H1 (cell line): ENCODE results near the gene ZCCHC17. TPM values are rescaled to one million over a fixed set of nuclear protein-coding genes. Genes with fewer than 3 reads are reported as not detected.

Experiments
- CTCF ChIA-PET: fragments of 300-600 bp; sonication (Branson Sonifier 250); formaldehyde crosslinking; loops from one replicate; lab custom pipeline; 2021; ENCODE audit not compliant: partially characterized antibody; lab: Charles Lee
- POLR2A ChIA-PET: fragments of 300-600 bp; sonication (Branson Sonifier 250); formaldehyde crosslinking; loops from one replicate; lab custom pipeline; 2021; ENCODE audit warnings: inconsistent platforms; ENCODE audit not compliant: partially characterized antibody; lab: Charles Lee
- DNase-seq, 2 experiments: peaks; one replicate each; pipeline versions ENCODE4 v3.0.0 to v3.0.0-alpha.2; 2010 to 2022; ENCODE audit warnings: low spot score in 2 of 2, low read depth in 1 of 2, mixed read lengths in 1 of 2
- FAIRE-seq: peaks from 2 replicates; lab custom pipeline; 2011; peaks lifted over from hg19 to GRCh38; lab: Jason Lieb, UNC
- H2AFZ ChIP-seq: 2 replicates; pipeline ENCODE4 v1.8.1; 2012; ENCODE audit warnings: low read length, inconsistent platforms
- H2AK5ac ChIP-seq: 2 replicates; pipeline ENCODE4 v1.6.1; 2013; ENCODE audit warnings: low read depth, low read length
- H2BK120ac ChIP-seq: replicated peaks from 2 replicates; pipeline ENCODE3; 2013; ENCODE audit warnings: low read depth, low read length, inconsistent platforms
- H2BK12ac ChIP-seq: 2 replicates; pipeline ENCODE4 v1.6.1; 2013; ENCODE audit warnings: low read depth, low read length
- H2BK15ac ChIP-seq: 2 replicates; pipeline ENCODE4 v1.6.1; 2013; ENCODE audit warnings: low read length
- H2BK20ac ChIP-seq: 2 replicates; pipeline ENCODE4 v1.6.1; 2013; ENCODE audit warnings: low read length
- H2BK5ac ChIP-seq: 2 replicates; pipeline ENCODE4 v1.6.1; 2013; ENCODE audit warnings: low read depth, low read length
- H3K14ac ChIP-seq: 2 replicates; pipeline ENCODE4 v1.6.1; 2013; ENCODE audit warnings: inconsistent platforms; ENCODE audit not compliant: insufficient read length
- H3K18ac ChIP-seq: 2 replicates; pipeline ENCODE4 v1.6.1; 2013; ENCODE audit warnings: low read length; ENCODE audit errors: extremely low read depth
- H3K23ac ChIP-seq: 2 replicates; pipeline ENCODE4 v1.6.1; 2013; ENCODE audit warnings: inconsistent platforms; ENCODE audit not compliant: insufficient read length
- H3K23me2 ChIP-seq: 2 replicates; pipeline ENCODE4 v1.6.1; 2013; ENCODE audit warnings: low read depth, low read length
- H3K27ac ChIP-seq: 2 replicates; pipeline ENCODE4 v1.6.1; 2011; ENCODE audit warnings: low read depth, low read length, inconsistent platforms
- H3K27me3 ChIP-seq, 4 experiments: replicated peaks in 1 of 4; 1 replicate in 1 of 4; 2 replicates in 3 of 4; pipeline versions ENCODE4 v1.6.1 to v1.8.1; 2011 to 2013; ENCODE audit warnings: low read length in 3 of 4, mild to moderate bottlenecking in 3 of 4, inconsistent platforms in 2 of 4, mixed read lengths in 2 of 4, moderate library complexity in 1 of 4; ENCODE audit not compliant: control insufficient read depth in 3 of 4, insufficient read depth in 3 of 4; ENCODE audit errors: extremely low read depth in 1 of 4
- H3K36me3 ChIP-seq, 4 experiments: 2 replicates each; pipeline versions ENCODE4 v1.6.1 to v1.8.1; 2011 to 2013; ENCODE audit warnings: mild to moderate bottlenecking in 4 of 4, low read length in 3 of 4, moderate library complexity in 2 of 4, control low read depth in 1 of 4, inconsistent platforms in 1 of 4; ENCODE audit not compliant: insufficient read depth in 4 of 4, control insufficient read depth in 2 of 4
- H3K4ac ChIP-seq: replicated peaks from 2 replicates; pipeline ENCODE3; 2013; ENCODE audit warnings: low read length, low read depth, mixed read lengths, inconsistent platforms; ENCODE audit not compliant: insufficient read length
- H3K4me1 ChIP-seq, 4 experiments: replicated peaks in 1 of 4; 1 replicate in 1 of 4; 2 replicates in 3 of 4; pipeline versions ENCODE4 v1.6.1 to v1.8.1; 2011 to 2013; ENCODE audit warnings: low read length in 3 of 4, inconsistent platforms in 2 of 4, mixed read lengths in 1 of 4; ENCODE audit not compliant: insufficient read depth in 4 of 4, control insufficient read depth in 3 of 4
- H3K4me2 ChIP-seq, 2 experiments: 2 replicates each; pipeline versions ENCODE4 v1.6.1 to v1.8.1; 2011 to 2013; ENCODE audit warnings: low read depth in 2 of 2, low read length in 2 of 2, control low read depth in 1 of 2, inconsistent platforms in 1 of 2, mild to moderate bottlenecking in 1 of 2; ENCODE audit not compliant: insufficient read depth in 1 of 2
- H3K4me3 ChIP-seq, 4 experiments: fragments of 200-600, 300-600 bp in 1 of 4; sonication (generic), shearing (Covaris generic), sonication (Bioruptor Twin) in 1 of 4; 2 replicates each; pipeline versions ENCODE4 v1.5.1 to v1.8.1; 2011 to 2016; ENCODE audit warnings: low read length in 4 of 4, low read depth in 3 of 4, control low read depth in 2 of 4, inconsistent platforms in 2 of 4, mild to moderate bottlenecking in 2 of 4, mixed read lengths in 1 of 4, moderate library complexity in 1 of 4; ENCODE audit not compliant: insufficient read depth in 2 of 4; ENCODE audit errors: extremely low read depth in 1 of 4
- H3K56ac ChIP-seq: replicated peaks from 2 replicates; pipeline ENCODE3; 2013; ENCODE audit warnings: low read depth, mild to moderate bottlenecking, mixed read lengths, low read length, inconsistent platforms; ENCODE audit not compliant: insufficient read length
- H3K79me1 ChIP-seq: 2 replicates; pipeline ENCODE4 v1.6.1; 2013; ENCODE audit warnings: low read depth, low read length, control low read depth
- H3K79me2 ChIP-seq, 2 experiments: 2 replicates each; pipeline versions ENCODE4 v1.6.1 to v1.8.1; 2012 to 2013; ENCODE audit warnings: low read length in 2 of 2, mild to moderate bottlenecking in 2 of 2, inconsistent platforms in 1 of 2; ENCODE audit not compliant: insufficient read depth in 2 of 2, control insufficient read depth in 1 of 2
- H3K9ac ChIP-seq, 4 experiments: replicated peaks in 1 of 4; 1 replicate in 1 of 4; 2 replicates in 3 of 4; pipeline versions ENCODE4 v1.6.1 to v1.8.1; 2011 to 2013; ENCODE audit warnings: low read depth in 3 of 4, low read length in 3 of 4, control low read depth in 2 of 4, mild to moderate bottlenecking in 2 of 4, moderate library complexity in 2 of 4, inconsistent platforms in 1 of 4; ENCODE audit errors: extremely low read depth in 1 of 4
- H3K9me3 ChIP-seq, 2 experiments: 2 replicates each; pipeline versions ENCODE4 v1.6.1 to v1.8.1; 2012 to 2013; ENCODE audit warnings: mild to moderate bottlenecking in 2 of 2, moderate library complexity in 2 of 2, control low read depth in 1 of 2, inconsistent platforms in 1 of 2, low read depth in 1 of 2, low read length in 1 of 2, mixed read lengths in 1 of 2; ENCODE audit not compliant: insufficient read depth in 2 of 2
- H4K20me1 ChIP-seq, 2 experiments: replicated peaks in 1 of 2; 2 replicates each; pipeline versions ENCODE3 to v1.8.1; 2011 to 2013; ENCODE audit warnings: inconsistent platforms in 2 of 2, low read length in 2 of 2, mild to moderate bottlenecking in 1 of 2; ENCODE audit not compliant: insufficient read depth in 2 of 2, control insufficient read depth in 1 of 2
- H4K5ac ChIP-seq: 2 replicates; pipeline ENCODE4 v1.6.1; 2013; ENCODE audit warnings: low read length, low read depth, mixed read lengths, inconsistent platforms; ENCODE audit not compliant: insufficient read length
- H4K8ac ChIP-seq: 2 replicates; pipeline ENCODE4 v1.8.0; 2013; ENCODE audit warnings: mild to moderate bottlenecking, moderate library complexity, low read length, inconsistent platforms; ENCODE audit not compliant: insufficient read depth; ENCODE audit errors: extremely low read depth
- H4K91ac ChIP-seq: replicated peaks from 2 replicates; pipeline ENCODE3; 2013; ENCODE audit warnings: low read length, mixed read lengths, inconsistent platforms; ENCODE audit not compliant: insufficient read length
- ATF2 ChIP-seq: IDR thresholded peaks from 2 replicates; pipeline ENCODE4 v1.6.1; 2012; ENCODE audit warnings: low read length, inconsistent platforms
- CTBP2 ChIP-seq: IDR thresholded peaks from 2 replicates; pipeline ENCODE4 v1.7.0; 2011; ENCODE audit warnings: borderline replicate concordance, mild to moderate bottlenecking, moderate library complexity, mixed read lengths, low read length; ENCODE audit not compliant: insufficient read depth, insufficient read length
- EGR1 ChIP-seq: IDR thresholded peaks from 2 replicates; pipeline ENCODE4 v1.6.1; 2011; ENCODE audit warnings: low read depth, low read length, borderline replicate concordance
- KDM4A ChIP-seq: IDR thresholded peaks from one replicate; pipeline ENCODE4 v1.7.1; 2012; ENCODE audit warnings: low read depth, mild to moderate bottlenecking, moderate library complexity, low read length, inconsistent platforms; ENCODE audit not compliant: severe bottlenecking
- RBBP5 ChIP-seq: IDR thresholded peaks from 2 replicates; pipeline ENCODE4 v1.7.1; 2012; ENCODE audit warnings: low read depth, mild to moderate bottlenecking, inconsistent platforms, low read length, moderate library complexity, borderline replicate concordance
- RNF2 ChIP-seq: fragments of 200-900, 300-1000 bp; sonication (generic); IDR thresholded peaks from 2 replicates; pipeline ENCODE4 v1.7.1; 2016; ENCODE audit warnings: borderline replicate concordance, low read depth, mild to moderate bottlenecking, antibody characterized with exemption, low read length; ENCODE audit not compliant: poor library complexity, severe bottlenecking; ENCODE audit errors: missing control alignments
- SIN3A ChIP-seq, 2 experiments: IDR thresholded peaks in 1 of 2; conservative IDR thresholded peaks in 1 of 2; 2 replicates each; pipeline ENCODE4 v1.6.1; 2011 to 2012; ENCODE audit warnings: low read length in 2 of 2, improper control_type of control experiment in 1 of 2, low read depth in 1 of 2, mild to moderate bottlenecking in 1 of 2
- TCF12 ChIP-seq: IDR thresholded peaks from 2 replicates; pipeline ENCODE4 v1.6.1; 2011; ENCODE audit warnings: low read depth, mild to moderate bottlenecking, low read length
- WGBS, 2 experiments: shearing (Covaris generic) in 1 of 2; methylation state at CpG; one replicate each; pipeline versions ENCODE4 v1.1.6 to v1.1.7; 2013 to 2015; ENCODE audit warnings: low lambda C conversion rate in 2 of 2, mixed read lengths in 2 of 2, inconsistent platforms in 1 of 2, low coverage in 1 of 2, missing lambda C conversion rate in 1 of 2; ENCODE audit not compliant: insufficient replicate concordance in 2 of 2, insufficient coverage in 1 of 2, insufficient read length in 1 of 2; ENCODE audit errors: extremely low coverage in 1 of 2, missing lambda C conversion rate in 1 of 2; 5-methylcytosine and 5-hydroxymethylcytosine counted together
- polyA plus RNA-seq, 7 experiments: library from polyadenylated mRNA; depleted of rRNA in 3 of 7; stranded (reverse) in 5 of 7; unstranded in 2 of 7; fragments of >200 nt in 5 of 7; fragments of 200-250 nt in 2 of 7; gene quantifications; 1 replicate in 5 of 7; 2 replicates in 1 of 7; 4 replicates in 1 of 7; pipeline versions ENCODE4 v1.2.1 to v1.2.3, GENCODE V29; 2011 to 2013; ENCODE audit warnings: missing spikeins in 2 of 7, mixed read lengths in 2 of 7
- total RNA-seq: library from RNA; stranded (reverse); fragmentation: NEBNext Ultra II Directional; extraction: Animal tissue kit (Norgen Biotek cat#: 25700); gene quantifications from 2 replicates; pipeline ENCODE4 v1.2.1, GENCODE V29; 2021

Gene ZCCHC17
- total and polyA plus RNA-seq, 2 of the 8 experiments (the other 6 are each of a cell fraction or from before 2014, with no cell fraction given), result 51.6 to 59.3 TPM

- Histone ChIP-seq H3K4ac (no peak overlapping the region), H3K23me2 (peaks cover 2% of the 10 kb centered on the region; the same call in 1 of the 2 replicates), H4K8ac (no peak overlapping the region), H3K9ac (no peak overlapping the region), H3K36me3 (no peaks in the 10 kb centered on the region), H3K9me3 (no peaks in the 10 kb centered on the region), H3K56ac (no peak overlapping the region), H2BK12ac (no peak overlapping the region), H3K27ac (no peak overlapping the region), H4K91ac (no peak overlapping the region), H3K79me2 (no peaks in the 10 kb centered on the region), H2BK15ac (no peak overlapping the region), H2BK20ac (no peak overlapping the region), H2BK5ac (no peak overlapping the region), H3K27me3 (no peaks in the 10 kb centered on the region), H3K4me1 (no peaks in the 10 kb centered on the region; a peak in 2 of 7 replicates), H3K18ac (no peak overlapping the region), H2BK120ac (no peak overlapping the region), H4K5ac (no peak overlapping the region), H3K14ac (no peak overlapping the region), H4K20me1 (no peaks in the 10 kb centered on the region), H3K4me3 (no peak overlapping the region), H3K4me2 (no peak overlapping the region), H3K23ac (no peak overlapping the region), H3K79me1 (no peaks in the 10 kb centered on the region), H2AFZ (no peak overlapping the region), H2AK5ac (no peak overlapping the region)
- 79% methylated on average over 3 of the region's 3 CpGs; no CpG with 5 or more reads in 1 of the 2 experiments for WGBS, 2 experiments
- ChIA-PET CTCF (interaction anchor here (1.1 to 2.5 kb wide), 2 partner anchors 12 to 197 kb away, joined by 4 to 17 read pairs; no protein-coding TSS in a partner anchor), POLR2A (interaction anchor here (2.8 kb wide), 1 partner anchor 9 kb away, joined by 16 read pairs; the partner anchor contains the start of gene FABP3)
- no peak for FAIRE-seq
- no peak for DNase-seq
- TF ChIP-seq ATF2 (no peak), RNF2 (no peak), TCF12 (no peak), RBBP5 (no peak), CTBP2 (no peak), KDM4A (no peak), SIN3A (conservative IDR thresholded peaks at IDR 0.05 in 1 of 2, IDR thresholded peaks at IDR 0.05 in 1 of 2; ENCODE audit: low read depth in 1 of 2, low read length in 2 of 2) (no peak), EGR1 (no peak)
Observed at GRCh38 chr1:31382379-31382989, 85.7 kb downstream of the ZCCHC17 start.
